ENCODE measurements around the gene NOSIP.

Gene NOSIP

GRCh38 chr19:49506575-49507105, 73.7 kb downstream of the NOSIP start:
- DNase-seq (ENCODE audit: low read depth): no peak

All from HS-27A (cell line).